Skin of body (tissue), 2 donors: ENCODE data around the gene USHBP1. TPM values are rescaled to one million over a fixed set of nuclear protein-coding genes. Genes with fewer than 3 reads are reported as not detected.
"Not testable (repeated sequence)": the region's sequence is repeated elsewhere in the genome, so short reads cannot be mapped to it uniquely, and the experiment has no call there.

Source experiments
- DNase-seq: peaks from one replicate; lab custom pipeline; 2025; lab: John Stamatoyannopoulos, UW
- total RNA-seq: library from RNA; depleted of rRNA; stranded (reverse); fragments of >200 nt; gene quantifications from one replicate; pipeline ENCODE4 v1.2.3, GENCODE V29; 2014

Gene USHBP1
- total RNA-seq, 1 donor from 2014 or later = 2.0 TPM

DNA sequence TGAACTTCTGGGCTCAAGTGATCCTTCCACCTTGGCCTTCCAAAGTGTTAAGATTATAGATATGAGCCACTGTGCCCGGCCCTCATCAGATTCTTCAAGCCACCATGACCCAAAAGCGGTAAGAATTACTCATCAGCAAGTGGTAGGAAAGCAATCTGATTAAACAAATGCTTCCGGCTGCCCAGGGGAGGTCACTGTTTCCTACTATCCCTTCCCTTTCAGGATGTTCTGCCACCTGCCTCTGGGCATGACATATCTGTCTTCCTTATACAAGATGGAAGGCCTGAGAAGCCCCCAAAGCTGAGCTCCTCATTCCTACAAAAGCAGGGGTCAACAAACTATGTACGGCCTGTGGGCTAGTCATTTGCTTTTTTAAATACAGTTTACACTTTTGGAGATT lies 31.7 kb upstream of the USHBP1 start:
- no peak for DNase-seq

DNA sequence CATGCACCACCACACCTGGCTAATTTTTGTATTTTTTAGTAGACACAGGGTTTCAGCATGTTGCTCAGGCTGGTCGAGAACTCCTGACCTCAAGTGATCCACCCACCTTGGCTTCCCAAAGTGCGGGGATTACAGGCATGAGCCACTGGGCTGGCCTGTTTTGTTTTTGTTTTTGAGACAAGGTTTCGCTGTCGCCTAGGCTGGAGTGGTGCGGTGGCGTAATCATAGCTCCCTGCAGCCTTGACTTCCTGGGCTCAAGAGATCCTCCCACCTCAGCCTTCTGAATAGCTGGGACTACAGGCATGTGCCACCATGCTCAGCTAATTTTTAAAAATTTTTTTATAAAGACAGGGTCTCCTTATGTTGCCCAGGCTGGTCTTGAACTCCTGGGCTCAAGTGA lies 31.0 kb upstream of the USHBP1 start:
- not testable (repeated sequence) for DNase-seq

DNA sequence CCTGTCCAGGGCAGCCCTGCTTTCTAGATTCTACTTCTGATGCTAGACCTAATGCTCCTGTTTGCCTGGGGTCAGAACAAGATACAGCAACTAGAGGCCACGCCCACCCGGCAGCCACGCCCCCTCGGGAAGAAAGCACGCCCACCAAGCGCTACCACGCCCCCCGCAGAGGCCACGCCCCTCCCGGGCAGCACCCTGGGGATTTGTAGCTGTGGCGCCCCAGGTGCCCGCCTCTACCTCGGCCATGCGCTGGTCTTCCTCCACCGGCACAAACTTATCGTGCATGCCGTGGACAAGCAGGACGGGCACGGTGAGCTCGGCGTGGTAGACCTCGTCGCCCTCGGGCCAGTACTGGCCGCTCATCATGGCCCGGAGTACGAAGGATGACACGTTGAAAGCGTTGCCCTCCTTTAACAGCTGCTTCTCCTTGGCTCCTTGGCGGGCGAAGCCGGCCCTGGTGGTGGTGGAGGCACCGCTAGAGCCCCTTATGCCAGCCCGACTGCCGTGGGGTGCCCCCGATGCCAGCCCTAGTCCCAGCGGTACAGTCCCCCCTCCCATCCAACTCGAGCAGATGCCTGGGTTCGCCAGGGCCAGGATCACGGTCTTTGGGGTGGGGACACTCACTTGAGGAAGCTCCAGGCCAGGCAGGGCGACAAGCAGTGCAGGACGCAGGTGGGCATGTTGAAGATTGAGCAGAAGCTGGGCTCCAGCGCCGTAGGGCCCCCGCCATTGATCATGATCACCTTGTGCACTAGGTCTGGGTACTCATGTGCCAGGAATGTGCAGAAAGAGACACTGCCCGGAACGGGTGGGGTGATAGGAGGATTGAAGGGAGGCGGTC lies 29.7 kb upstream of the USHBP1 start:
- DNase-seq = no peak

DNA sequence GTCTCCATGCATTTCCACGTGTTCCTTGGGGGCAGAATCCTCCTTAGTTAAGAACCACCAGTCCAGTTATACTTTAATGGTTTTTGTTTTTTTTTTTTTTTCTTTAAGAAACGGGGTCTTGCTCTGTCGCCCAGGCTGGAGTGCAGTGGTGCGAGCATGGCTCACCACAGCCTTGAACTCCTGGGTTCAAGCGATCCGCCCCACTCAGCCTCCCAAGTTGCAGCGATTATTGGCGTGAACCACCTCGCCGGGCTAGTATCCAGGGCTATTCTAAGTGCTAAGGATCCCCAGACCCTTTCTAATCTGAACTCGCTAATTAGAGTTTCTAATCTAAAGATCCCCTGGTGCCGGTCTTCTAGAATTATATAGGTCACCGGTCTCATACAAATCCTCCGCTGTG lies 29.1 kb upstream of the USHBP1 start:
- DNase-seq = no peak

DNA sequence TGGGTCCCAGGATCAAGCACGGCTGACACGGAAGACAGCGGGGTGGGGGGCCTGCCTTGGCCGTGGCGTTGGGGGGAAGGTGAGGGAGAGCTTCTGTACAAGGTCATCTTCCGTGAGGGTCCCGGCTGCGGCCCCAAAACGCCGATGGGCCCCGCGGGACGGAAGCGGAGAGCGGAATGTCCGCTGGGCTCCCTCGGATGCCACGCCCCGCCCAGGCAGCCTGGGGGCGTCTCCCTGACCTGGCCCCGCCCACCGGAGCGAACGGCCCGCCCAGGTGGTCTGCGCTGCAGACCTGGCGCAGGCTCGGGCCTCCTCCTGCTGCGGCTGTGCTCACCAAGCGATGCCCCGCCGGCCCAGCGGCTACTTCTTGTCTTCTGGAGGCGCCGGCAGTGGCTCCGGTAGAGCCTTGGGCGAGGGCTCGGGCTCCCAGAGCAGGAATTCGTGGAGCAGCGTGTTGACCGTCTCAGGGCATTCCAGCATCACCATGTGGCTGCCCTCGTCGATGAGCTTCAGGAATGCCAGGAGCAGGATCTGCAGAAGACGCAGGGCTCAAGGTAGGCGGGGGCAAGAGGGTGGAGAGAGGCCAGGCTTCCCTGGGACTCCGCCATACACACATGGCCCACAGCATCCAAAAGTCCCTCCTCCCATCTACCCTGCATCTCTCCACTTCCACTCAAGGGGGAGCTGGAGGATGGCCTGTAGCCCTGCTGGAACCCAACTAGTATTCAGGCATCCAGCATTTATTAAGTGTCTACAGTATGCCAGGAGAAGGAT lies 27.9 kb upstream of the USHBP1 start:
- DNase-seq = peak; percentile 78

DNA sequence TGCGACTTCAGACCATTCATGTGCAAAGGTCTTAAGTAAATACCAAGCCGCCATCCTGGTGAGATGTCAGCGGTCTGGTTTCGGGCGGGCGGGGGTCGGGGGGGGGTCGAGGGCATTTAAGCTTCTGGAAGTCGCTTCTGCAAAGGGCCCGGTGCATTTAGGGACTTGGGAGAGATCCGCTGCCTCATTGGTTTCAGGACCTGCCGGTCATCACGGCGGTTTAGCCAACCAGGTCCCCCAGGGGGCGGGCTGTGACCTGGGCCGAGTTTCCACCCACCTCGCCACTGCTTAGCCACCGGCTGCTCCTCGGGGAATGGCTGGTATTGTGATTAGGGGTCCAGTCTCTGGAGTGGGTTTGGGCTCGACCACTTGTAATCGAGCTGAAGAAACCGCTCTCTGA lies 24.9 kb upstream of the USHBP1 start:
- DNase-seq = no peak

DNA sequence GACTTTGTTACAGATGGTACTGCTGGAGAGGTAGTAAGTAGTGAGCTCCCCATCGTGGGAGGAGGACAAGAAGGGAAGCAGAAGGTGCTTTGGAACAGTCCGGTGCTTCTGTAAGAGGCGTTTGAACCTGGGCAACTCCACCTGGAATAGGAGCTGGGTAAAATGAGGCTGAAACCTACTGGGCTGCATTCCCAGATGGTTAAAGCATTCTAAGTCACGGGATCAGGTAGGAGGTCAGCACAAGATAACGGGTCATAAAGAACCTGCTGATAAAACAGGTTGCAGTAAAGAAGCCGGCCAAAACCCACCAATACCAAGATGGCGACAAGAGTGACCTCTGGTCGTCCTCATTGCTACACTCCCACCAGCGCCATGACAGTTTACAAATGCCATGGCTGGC lies 22.2 kb upstream of the USHBP1 start:
- DNase-seq = no peak

DNA sequence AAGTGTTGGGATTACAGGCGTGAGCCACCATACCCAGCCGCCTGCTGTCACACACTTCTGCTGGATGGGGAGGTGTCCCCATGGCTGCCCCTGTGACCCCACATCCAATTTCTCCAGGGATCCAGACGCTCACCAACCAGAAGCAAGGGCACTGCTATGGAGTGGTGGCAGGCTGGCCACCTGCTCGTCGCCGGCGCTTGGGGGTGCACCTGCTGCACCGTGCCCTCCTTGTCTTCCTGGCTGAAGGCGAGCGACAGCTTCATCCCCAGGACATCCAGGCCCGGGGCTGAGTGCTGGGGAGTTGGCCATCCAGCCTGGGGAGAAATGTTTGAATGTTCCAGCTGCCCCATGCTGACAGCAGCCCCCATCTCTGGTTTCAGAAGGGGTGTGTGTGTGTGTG lies 21.7 kb upstream of the USHBP1 start:
- DNase-seq = no peak

DNA sequence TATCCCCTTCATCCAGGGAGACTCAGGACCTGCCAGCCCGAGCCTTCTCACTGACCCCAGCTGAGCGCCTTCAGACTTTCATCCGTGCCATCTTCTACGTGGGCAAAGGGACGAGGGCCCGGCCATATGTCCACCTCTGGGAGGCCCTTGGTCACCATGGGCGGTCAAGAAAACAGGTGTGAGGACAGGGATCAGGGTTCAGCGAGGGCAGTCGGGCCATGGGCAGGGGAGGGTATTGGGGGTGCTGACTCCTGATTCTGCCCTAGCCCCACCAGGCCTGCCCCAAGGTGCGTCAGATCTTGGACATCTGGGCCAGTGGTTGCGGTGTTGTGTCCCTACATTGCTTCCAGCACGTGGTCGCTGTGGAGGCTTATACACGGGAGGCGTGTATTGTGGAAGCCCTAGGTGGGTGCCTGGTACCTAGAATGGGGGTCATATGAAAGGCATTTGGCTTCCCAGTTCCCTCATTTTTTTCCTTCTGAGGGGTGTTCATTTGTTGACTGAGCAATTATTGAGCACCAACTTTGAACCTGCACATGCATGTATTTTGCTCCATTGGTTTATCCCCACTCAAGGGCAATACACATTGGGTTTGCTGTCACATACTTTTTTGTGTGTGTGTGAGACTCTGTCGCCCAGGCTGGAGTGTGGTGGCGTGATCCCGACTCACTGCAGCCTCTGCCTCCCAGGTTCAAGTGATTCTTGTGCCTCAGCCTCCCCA lies 21.0 kb upstream of the USHBP1 start:
- no peak for DNase-seq

DNA sequence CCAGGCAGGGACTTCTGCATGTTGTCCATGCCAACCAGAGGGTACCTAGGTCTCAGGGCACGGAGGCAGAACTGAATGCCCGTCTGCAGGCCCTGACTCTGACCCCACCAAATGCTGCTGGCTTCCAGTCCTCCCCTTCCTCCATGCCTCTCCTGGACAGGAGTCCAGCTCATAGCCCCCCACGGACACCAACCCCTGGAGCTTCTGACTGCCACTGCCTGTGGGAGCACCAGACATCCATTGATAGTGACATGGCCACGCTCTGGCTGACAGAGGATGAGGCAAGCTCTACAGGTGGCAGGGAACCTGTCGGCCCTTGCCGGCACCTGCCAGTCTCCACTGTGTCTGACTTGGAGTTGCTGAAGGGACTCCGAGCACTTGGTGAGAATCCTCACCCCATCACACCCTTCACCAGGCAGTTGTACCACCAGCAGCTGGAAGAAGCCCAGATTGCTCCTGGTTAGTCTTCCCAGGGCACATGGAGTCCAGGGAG lies 19.0 kb upstream of the USHBP1 start:
- DNase-seq = no peak

DNA sequence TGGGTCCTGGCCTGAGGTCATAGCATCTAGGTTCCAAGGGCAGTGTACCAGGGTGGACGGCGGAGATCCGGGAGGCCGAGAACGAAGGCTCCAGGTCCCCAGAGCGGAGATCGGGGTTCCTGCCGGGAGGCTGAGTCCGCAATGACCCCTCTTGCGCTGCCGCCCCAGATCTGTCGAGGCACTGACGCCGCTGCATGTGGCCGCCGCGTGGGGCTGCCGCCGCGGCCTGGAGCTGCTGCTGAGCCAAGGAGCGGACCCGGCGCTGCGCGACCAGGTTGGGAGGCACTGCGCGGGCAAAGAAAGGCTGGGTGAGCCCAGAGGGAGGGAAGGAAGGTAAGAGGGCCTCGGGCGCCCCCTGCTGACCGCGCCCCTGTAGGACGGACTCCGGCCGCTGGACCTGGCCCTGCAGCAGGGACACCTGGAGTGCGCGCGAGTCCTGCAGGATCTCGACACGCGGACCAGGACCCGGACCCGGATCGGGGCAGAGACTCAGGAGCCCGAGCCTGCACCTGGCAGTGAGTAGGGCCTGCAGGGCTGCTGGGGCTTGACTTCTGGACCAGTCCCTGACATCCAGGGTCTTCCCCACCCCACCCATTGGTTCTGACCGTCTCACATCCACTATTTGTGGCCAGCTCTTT lies 18.1 kb upstream of the USHBP1 start:
- no peak for DNase-seq

DNA sequence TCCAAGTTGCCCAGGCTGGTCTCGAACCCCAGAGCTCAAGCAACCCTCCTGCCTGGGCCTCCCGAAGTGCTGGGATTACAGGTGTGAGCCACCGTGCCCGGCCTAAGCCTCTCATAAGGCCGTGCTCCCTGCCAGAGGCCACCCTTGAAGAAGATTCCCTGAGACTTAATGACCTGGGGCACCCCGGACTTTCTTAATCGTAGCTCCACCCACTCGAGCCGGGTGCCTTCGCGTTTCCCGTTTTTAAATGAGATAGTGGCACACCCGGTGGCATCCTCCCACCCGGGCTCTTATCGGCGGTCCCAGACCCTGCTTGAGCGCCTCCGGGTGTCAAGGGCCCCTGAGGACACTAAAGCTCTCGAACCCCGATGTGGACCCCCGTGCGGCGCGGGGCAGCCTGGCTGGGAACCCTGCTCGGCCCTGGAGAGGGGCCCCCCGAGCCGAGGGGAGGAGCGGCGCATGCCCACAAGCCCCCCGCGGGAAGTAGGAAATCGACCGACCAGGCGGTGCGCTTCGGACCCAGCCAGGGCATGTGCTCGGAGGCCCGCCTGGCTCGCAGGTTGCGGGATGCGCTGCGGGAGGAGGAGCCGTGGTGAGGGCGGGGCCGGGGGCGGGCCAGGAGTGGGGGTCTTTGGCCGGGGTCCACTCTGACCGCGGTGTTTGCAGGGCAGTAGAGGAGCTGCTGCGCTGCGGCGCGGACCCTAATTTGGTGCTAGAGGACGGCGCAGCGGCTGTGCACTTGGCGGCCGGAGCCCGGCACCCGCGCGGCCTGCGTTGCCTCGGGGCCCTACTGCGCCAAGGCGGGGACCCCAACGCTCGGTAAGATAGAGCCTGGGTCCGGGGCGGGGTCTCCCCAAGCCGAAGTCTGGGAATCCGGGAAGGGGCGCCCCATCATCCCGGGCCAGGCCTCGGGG lies 17.1 kb upstream of the USHBP1 start, which contains the start of gene ANKLE1:
TSS of gene ANKLE1 (plus strand) at position 511 of the 914 bp plus-strand sequence. CDS start at position 531, 20 bp downstream.
- no peak for DNase-seq

DNA sequence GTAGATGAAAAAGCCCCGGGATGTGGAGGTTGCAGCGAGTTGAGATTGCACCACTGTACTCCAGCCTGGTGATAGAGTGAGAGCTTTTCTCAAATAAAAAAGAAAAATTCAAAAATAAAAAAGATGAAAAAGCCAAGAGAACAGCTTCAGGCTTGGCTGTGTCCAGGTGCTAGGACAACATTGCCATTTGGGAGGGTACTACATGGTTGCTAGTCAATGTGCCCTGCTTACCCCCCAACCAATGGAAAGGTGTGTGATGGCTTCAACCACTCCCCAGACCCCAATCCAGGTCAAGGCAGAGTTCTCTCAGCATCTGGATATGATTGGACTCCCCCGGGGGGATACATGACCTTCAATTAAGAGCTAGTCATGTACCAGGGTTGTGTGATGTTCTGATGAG lies 14.9 kb upstream of the USHBP1 start:
- DNase-seq = no peak

DNA sequence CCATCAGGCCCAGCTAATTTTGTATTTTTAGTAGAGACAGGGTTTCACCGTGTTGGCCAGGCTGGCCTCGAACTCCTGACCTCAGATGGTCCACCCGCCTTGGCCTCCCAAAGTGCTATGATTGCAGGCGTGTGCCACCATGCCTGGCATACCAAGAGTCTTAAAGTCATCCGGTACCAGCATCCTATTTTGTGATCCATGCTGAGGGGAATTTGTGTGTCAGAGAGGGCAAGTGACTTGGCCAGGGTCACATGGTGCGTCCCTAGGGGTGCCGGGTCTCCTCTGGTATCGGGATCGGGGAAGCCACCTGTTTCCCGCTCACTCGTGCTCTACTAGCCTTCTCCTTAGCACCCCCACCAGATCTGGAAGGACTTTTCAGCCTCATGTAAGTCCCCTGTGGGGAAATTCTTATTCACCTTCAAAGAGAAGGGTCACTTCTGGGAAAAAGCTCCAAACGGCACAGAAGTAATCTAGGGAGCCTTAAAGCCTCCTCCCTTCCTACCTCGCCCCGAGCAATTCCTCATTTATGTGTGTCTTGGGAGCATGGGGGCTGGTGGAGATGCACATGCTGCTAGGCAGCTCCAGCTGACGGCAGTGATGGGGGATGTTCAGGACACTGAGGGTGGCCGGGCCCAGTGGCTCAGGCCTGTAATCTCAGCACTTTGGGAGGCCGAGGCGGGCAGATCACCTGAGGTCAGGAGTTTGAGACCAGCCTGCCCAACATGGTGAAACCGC lies 11.1 kb upstream of the USHBP1 start:
- no peak for DNase-seq

DNA sequence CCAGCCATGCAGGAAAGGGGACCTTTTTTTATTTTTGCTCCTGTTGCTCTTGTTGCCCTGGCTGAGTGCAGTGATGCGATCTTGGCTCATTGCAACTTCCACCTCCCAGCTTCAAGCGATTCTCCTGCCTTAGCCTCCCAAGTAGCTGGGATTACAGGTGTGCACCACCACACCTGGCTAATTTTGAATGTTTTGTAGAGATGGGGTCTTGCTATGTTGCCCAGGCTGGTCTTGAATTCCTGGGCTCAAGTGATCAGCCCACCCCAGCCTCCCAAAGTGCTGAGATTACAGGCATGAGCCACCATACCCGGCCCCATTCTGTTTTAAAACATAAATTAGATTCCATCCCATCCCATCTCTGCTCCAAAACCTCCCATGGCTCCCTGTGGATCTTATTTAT lies 10.3 kb upstream of the USHBP1 start:
- not testable (repeated sequence) for DNase-seq

DNA sequence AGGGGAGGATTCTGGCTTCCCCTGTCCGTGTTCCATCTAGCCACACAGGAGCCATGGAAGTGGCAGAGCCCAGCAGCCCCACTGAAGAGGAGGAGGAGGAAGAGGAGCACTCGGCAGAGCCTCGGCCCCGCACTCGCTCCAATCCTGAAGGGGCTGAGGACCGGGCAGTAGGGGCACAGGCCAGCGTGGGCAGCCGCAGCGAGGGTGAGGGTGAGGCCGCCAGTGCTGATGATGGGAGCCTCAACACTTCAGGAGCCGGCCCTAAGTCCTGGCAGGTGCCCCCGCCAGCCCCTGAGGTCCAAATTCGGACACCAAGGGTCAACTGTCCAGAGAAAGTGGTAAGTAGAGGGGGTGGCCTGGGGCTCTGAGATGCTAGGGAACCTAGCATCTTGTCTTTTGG lies 4.2 kb upstream of the USHBP1 start:
- DNase-seq = no peak

DNA sequence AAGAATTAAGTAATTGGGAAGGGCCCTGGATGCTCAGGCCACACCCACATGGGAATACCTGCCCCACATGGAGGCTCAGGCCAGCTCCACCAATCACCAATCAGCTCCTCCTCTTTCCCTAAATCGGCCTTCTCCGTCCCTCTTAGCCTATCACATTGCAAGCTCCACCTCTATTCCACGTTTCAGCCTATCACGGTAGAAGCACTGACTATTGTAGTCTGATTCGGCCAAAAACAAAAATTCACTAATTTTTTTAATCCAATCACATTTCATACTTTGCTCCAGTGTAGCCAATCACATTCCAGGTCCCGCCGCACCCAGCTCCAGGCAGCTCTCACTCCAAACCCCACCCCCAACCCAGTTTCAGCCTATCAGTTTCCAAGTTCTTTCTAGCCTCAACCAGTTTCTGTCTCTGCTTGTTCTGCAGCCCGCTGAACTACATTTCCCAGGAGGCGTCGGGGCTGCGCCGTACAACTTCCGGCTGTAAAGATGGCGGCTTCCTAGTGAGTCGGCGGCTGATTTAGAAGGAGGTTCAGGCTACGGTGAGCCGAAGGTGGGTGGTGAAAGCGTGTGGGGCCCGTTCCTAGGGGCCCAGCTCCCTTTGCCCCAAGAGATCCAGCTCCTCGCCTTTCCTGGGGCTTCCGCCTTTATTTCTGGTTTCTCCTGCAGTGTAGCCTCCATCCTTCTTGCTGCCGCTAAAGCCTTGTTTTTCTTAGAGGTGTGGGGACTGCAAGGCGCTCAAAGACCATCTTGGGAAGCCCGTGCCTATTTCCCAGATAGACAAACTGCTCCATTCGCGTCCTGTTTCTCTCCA lies 2.6 kb upstream of the USHBP1 start, which contains the start of gene BABAM1:
TSS of gene BABAM1 (plus strand) at position 469 of the 814 bp plus-strand sequence. CDS start 1,364 bp downstream, outside the sequence.
- DNase-seq = peak; percentile 99

DNA sequence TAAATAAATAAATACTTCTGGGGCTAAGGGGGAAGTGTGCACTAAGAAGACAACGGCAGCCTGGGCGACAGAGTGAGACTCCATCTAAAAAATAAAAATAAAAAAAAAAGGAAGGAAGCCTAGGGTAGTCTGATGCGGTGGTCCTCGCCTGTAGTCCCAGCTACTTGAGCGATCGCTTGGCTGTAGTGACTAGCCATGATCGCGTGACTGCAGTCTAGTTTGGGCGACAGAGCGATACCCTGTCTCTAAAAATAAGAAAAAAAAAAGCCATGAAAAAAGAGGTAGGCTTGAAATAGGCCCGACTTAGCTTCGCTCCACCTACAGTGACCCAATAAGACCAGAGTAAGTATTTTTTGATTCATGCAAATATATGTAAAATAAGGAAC lies 2.0 kb upstream of the USHBP1 start:
- no peak for DNase-seq

DNA sequence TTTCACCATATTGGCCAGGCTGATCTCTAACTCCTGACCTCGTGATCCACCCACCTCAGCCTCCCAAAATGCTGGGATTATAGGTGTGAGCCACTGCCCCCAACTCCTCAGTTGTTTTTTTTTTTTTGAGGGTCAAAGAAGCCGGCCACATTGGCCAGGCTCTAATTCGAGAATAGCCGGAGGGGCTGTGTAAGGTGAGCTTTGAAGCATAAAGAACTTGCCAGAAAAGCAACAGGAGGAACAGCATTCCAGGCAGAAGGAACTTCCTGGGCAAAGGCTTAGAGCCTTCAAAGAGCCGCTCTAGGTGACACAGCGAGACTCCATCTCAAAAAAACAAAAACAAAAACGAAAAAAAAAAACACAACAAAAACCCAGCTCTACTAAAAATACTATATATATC lies 1.5 kb upstream of the USHBP1 start:
- no peak for DNase-seq
